ENCODE results near the gene SENP7. TPM values are rescaled to one million over a fixed set of nuclear protein-coding genes. Genes with fewer than 3 reads are reported as not detected.

The SENP7 gene
- total RNA-seq, 4 donors from 2014 or later = 13.2 to 18.3 (median 15.8) TPM

- intact Hi-C loops (cut with DNase I; ENCODE audit: low total_unique reads) = no loop called here
- DNase-seq (ENCODE audit: low spot score in 2 of 2) = no peak
- no peak for TF ChIP-seq POLR2A (IDR thresholded peaks at IDR 0.05)
- TF ChIP-seq CTCF (IDR thresholded peaks at IDR 0.05) = no peak
- 13% methylated on average over 12 of the region's 12 CpGs for WGBS, 2 donors
- H3K4me3 ChIP-seq (ENCODE audit: low read depth, poor library complexity, severe bottlenecking) = peak overlapping the region; percentile 90
These were observed 491 bp upstream of the SENP7 start for GRCh38 chr3:101513419-101513986.

- 1 to 2% methylated on average over 9 of the region's 9 CpGs for WGBS, 2 donors
- no peak for DNase-seq (ENCODE audit: low spot score in 2 of 2)
- intact Hi-C loops (cut with DNase I; ENCODE audit: low total_unique reads) = no loop called here
- no peak for TF ChIP-seq CTCF (IDR thresholded peaks at IDR 0.05)
- no peak for TF ChIP-seq POLR2A (IDR thresholded peaks at IDR 0.05)
- H3K4me3 ChIP-seq (ENCODE audit: low read depth, poor library complexity, severe bottlenecking) = peak overlapping the region; percentile 90
These were observed 691 bp downstream of the SENP7 start for GRCh38 chr3:101512396-101512645.

GRCh38 chr3:101509811-101510210, 3.2 kb downstream of the SENP7 start:
- WGBS, 2 donors = 41 to 54% methylated on average over 3 of the region's 3 CpGs
- intact Hi-C loops (cut with DNase I; ENCODE audit: low total_unique reads) = no loop called here

GRCh38 chr3:101509281-101509680, 3.7 kb downstream of the SENP7 start:
- WGBS, 2 donors = 77 to 85% methylated on average over 3 of the region's 3 CpGs
- no peak for DNase-seq (ENCODE audit: low spot score in 2 of 2)
- TF ChIP-seq CTCF (IDR thresholded peaks at IDR 0.05) (no peak), POLR2A (IDR thresholded peaks at IDR 0.05) (no peak)
- H3K4me3 ChIP-seq (ENCODE audit: low read depth, poor library complexity, severe bottlenecking) = no peak overlapping the region
- intact Hi-C loops (cut with DNase I; ENCODE audit: low total_unique reads) = no loop called here

More at GRCh38 chr3:101509811-101510210, 3.2 kb downstream of the SENP7 start:
- no peak overlapping the region for H3K4me3 ChIP-seq (ENCODE audit: low read depth, poor library complexity, severe bottlenecking)
- TF ChIP-seq CTCF (IDR thresholded peaks at IDR 0.05) (no peak), POLR2A (IDR thresholded peaks at IDR 0.05) (no peak)
- DNase-seq (ENCODE audit: low spot score in 2 of 2) = no peak

GRCh38 chr3:101501783-101502182, 11.2 kb downstream of the SENP7 start:
- intact Hi-C loops (cut with DNase I; ENCODE audit: low total_unique reads) = no loop called here
- no peak for TF ChIP-seq POLR2A (IDR thresholded peaks at IDR 0.05)
- no peak for TF ChIP-seq CTCF (IDR thresholded peaks at IDR 0.05)
- WGBS, 2 donors = 71 to 82% methylated on average over 3 of the region's 3 CpGs
- H3K4me3 ChIP-seq (ENCODE audit: low read depth, poor library complexity, severe bottlenecking) = no peak overlapping the region
- DNase-seq (ENCODE audit: low spot score in 2 of 2) = no peak

GRCh38 chr3:101500208-101500607, 12.8 kb downstream of the SENP7 start:
- TF ChIP-seq POLR2A (IDR thresholded peaks at IDR 0.05) = no peak
- no peak for TF ChIP-seq CTCF (IDR thresholded peaks at IDR 0.05)
- 98 to 100% methylated on average over 1 of the region's 1 CpG for WGBS, 2 donors

More at GRCh38 chr3:101500208-101500607, 12.8 kb downstream of the SENP7 start:
- no peak overlapping the region for H3K4me3 ChIP-seq (ENCODE audit: low read depth, poor library complexity, severe bottlenecking)
- intact Hi-C loops (cut with DNase I; ENCODE audit: low total_unique reads) = no loop called here
- DNase-seq (ENCODE audit: low spot score in 2 of 2) = no peak
